Measurements from ENCODE around the gene CES5A.
"Not testable (repeated sequence)": the region's sequence is repeated elsewhere in the genome, so short reads cannot be mapped to it uniquely, and the experiment has no call there.

The CES5A gene

DNA sequence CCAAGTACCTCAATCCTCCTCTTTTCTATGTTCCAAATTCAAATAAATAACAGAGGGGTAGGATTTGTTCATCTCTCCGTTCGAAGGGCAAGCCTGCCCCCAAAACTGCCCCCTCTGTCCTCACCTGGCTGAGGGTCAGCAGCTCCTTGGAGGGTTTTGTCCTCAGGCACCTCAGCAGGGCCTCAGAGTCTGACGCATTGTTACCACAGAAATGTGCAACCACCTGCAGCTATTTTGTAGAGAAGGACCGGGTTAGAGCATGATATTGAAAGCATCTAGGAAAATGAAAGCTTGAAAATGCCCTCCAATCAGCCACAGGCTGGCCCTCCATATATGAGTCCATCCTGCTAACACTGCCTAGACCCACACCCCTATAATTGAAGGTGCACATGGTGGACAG lies 13.9 kb downstream of the CES5A start:
- TF ChIP-seq, protein P1, sequence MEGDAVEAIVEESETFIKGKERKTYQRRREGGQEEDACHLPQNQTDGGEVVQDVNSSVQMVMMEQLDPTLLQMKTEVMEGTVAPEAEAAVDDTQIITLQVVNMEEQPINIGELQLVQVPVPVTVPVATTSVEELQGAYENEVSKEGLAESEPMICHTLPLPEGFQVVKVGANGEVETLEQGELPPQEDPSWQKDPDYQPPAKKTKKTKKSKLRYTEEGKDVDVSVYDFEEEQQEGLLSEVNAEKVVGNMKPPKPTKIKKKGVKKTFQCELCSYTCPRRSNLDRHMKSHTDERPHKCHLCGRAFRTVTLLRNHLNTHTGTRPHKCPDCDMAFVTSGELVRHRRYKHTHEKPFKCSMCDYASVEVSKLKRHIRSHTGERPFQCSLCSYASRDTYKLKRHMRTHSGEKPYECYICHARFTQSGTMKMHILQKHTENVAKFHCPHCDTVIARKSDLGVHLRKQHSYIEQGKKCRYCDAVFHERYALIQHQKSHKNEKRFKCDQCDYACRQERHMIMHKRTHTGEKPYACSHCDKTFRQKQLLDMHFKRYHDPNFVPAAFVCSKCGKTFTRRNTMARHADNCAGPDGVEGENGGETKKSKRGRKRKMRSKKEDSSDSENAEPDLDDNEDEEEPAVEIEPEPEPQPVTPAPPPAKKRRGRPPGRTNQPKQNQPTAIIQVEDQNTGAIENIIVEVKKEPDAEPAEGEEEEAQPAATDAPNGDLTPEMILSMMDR (IDR thresholded peaks at IDR 0.05; ENCODE audit: insufficient read depth, low read depth, low read length, missing control alignments), result no peak
- DNase-seq (ENCODE audit: low read depth), result no peak
- no peak overlapping the region for H3K4me3 ChIP-seq (ENCODE audit: low read depth, low read length)

DNA sequence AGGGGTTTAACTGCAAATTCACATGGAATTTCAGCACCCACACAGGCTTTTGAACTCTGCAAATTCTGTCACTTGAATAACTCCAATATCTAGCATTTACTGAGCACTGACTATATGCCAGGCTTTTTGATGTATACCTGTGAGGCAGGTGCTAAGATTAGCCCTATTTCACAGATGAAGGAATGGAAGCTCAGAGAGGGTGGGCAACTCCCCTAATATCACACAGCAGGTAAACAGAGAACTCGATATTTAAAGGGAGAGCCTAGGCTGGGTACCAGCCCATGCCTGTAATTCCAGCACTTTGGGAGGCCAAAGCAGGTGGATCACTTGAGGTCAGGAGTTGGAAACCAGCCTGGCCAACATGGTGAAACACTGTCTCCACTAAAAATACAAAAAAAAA lies 17.5 kb downstream of the CES5A start:
- H3K4me3 ChIP-seq (ENCODE audit: low read depth, low read length); DNase-seq (ENCODE audit: low read depth): not testable (repeated sequence)

DNA sequence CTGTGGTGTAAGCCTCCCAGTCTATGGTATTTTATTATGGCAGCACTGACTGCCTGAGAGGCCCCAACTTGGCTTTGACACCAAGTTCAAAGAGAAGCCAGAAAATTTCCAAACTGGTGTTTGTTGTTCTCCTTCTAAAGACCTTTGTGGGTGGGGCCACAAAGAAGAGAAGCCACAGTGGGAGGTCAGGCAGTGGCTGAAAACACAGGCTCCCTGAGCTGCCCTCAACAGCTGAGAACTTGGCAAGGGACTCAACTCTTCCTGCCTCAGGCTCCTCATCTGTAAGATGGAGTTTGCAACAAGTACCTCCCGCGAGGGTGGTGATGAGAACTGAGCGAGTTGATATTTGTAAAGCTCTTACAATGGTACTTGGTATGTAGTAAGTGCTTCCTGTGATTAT lies 18.2 kb downstream of the CES5A start:
- DNase-seq (ENCODE audit: low read depth), result no peak
- TF ChIP-seq, protein P1 (IDR thresholded peaks at IDR 0.05; ENCODE audit: insufficient read depth, low read depth, low read length, missing control alignments), result no peak
- H3K4me3 ChIP-seq (ENCODE audit: low read depth, low read length), result no peak overlapping the region

DNA sequence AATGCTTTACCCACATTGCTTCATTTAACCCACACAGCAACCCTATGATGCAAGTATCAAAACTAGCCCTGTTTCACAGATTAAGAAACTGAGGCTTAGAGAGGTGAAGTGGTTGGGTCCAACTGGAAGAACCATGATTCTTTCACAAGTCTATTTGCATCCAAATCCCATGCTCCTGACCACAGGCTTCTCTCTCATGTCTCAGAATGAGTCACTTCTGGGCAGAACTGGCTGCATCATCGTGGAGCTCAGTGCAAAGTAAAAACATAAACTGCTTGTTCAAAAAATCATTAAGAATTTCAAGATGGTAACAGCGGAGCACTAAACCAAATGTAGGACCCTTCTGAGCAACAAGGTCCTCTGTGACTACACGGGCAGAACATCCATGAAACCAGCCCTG lies 22.1 kb downstream of the CES5A start:
- no peak overlapping the region for H3K4me3 ChIP-seq (ENCODE audit: low read depth, low read length)
- no peak for DNase-seq (ENCODE audit: low read depth)
- TF ChIP-seq, protein P1 (IDR thresholded peaks at IDR 0.05; ENCODE audit: insufficient read depth, low read depth, low read length, missing control alignments), result no peak

DNA sequence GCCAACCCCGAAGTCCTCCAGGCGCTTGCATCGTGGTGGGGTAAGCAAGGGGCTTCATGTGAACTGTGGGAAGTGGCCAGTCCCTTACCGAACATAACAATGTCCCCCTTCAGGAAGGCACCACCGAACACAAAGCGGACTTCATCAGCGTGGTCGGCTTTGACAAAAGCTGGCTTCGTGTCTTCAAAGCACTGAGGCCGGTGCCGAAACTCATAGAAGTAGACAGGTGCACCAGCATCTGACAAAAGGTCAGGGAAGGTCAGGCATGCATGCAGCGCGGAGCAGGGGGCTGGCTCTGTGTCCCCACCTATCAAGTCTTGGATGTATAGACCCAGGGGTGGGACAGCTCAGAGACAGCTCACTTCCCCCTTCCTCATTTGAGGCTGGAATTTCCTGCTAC lies 25.6 kb downstream of the CES5A start:
- no peak overlapping the region for H3K4me3 ChIP-seq (ENCODE audit: low read depth, low read length)
- DNase-seq (ENCODE audit: low read depth), result no peak
- TF ChIP-seq, protein P1 (IDR thresholded peaks at IDR 0.05; ENCODE audit: insufficient read depth, low read depth, low read length, missing control alignments), result no peak

DNA sequence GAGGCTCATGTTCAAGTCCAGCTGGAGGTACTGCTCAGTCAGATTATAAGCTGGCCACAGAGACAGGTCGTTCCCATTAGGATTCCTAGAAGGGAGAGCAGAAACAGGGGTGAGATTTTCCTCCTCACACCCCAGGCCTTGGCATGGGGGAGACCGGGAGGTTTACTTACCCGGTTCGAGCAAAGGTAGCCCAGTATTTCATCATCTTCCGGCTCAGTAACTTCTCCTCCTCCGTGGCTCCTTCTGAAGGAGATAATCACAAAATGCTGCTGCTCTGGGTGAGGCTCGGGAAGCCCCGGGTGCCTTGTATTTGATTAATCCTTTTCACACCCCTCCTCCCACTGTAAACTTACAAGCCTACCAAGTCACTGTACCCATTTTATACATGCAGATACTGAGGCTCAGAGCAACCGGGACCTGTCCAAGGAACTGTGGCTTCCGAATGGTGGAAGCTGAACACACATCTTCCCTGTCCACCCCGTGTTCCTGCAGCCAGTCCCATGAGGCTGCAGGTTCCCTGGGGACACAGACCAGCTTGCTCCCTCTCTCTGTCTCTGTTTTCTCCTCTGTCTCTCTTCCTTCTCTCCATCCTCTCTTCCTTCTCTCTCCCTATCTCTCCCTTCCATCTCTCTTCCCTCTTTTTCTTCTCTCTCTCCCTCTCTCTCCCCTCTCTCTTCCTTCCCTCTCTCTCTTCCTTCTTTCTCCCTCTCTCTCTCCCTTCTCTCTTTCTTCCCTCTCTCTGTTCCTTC lies 28.4 kb downstream of the CES5A start:
- TF ChIP-seq, protein P1 (IDR thresholded peaks at IDR 0.05; ENCODE audit: insufficient read depth, low read depth, low read length, missing control alignments), result no peak
- no peak for DNase-seq (ENCODE audit: low read depth)
- H3K4me3 ChIP-seq (ENCODE audit: low read depth, low read length), result no peak overlapping the region

DNA sequence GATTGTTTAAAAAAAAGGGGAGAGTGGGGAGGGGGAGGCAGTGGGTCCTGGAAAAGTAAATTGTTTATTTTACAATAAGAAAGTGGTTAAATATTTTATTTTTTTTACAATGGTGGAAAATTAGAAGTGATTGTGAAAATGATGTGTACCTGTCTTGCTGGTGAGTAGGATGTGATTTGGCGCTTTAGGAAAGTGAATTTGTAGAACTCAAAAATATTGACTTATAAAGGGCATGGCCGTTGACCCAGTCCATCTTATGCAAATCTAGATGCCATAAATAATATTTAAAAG lies 32.1 kb downstream of the CES5A start:
- DNase-seq (ENCODE audit: low read depth), result no peak
- TF ChIP-seq, protein P1 (IDR thresholded peaks at IDR 0.05; ENCODE audit: insufficient read depth, low read depth, low read length, missing control alignments), result no peak
- H3K4me3 ChIP-seq (ENCODE audit: low read depth, low read length), result no peak overlapping the region

Data from GM12865 (cell line).